GM12878 (cell line): ENCODE data around the gene PCYOX1L. TPM values are rescaled to one million over a fixed set of nuclear protein-coding genes. Genes with fewer than 3 reads are reported as not detected.

ENCODE experiments used
- ATAC-seq: fragments of 200-7000 bp; cut with Tn5 transposase; 3 replicates; pipeline ENCODE4 v1.9.1; 2020; ENCODE audit warnings: mild to moderate bottlenecking, moderate library complexity
- BruUV-seq: library from RNA; stranded (reverse); fragments of 400-500 nt; replicated peaks from 2 replicates; lab custom pipeline; 2021; lab: Mats Ljungman, UMichigan
- CTCF ChIA-PET: fragments of 300-600 bp; sonication (Branson Sonifier 250); formaldehyde crosslinking; extraction: SDS; loops from one replicate; lab custom pipeline; 2021; ENCODE audit warnings: inconsistent platforms; lab: Yijun Ruan, JAX
- POLR2A ChIA-PET: fragments of 350-600 bp; formaldehyde crosslinking; extraction: SDS; loops from one replicate; lab custom pipeline; 2021; ENCODE audit warnings: inconsistent platforms; lab: Charles Lee
- RAD21 ChIA-PET: fragments of 300-600 bp; sonication (Branson Sonifier 250); formaldehyde crosslinking; loops from one replicate; lab custom pipeline; 2023; ENCODE audit warnings: antibody characterized with exemption; ENCODE audit not compliant: unreplicated experiment; lab: Charles Lee
- SMC1A ChIA-PET: fragments of 300-600 bp; sonication (Branson Sonifier 250); formaldehyde crosslinking; loops from one replicate; lab custom pipeline; 2023; ENCODE audit not compliant: unreplicated experiment, uncharacterized antibody; lab: Charles Lee
- DNase-seq: peaks from one replicate; pipeline ENCODE4 v3.0.0-alpha.2; 2011; ENCODE audit warnings: low read depth, low spot score
- FAIRE-seq: peaks from 3 replicates; lab custom pipeline; 2011; peaks lifted over from hg19 to GRCh38; lab: Jason Lieb, UNC
- H2AFZ ChIP-seq: 2 replicates; pipeline ENCODE4 v1.6.0; 2011; ENCODE audit warnings: low read depth, low read length, control low read depth; ENCODE audit not compliant: control insufficient read depth
- H3K27ac ChIP-seq: 2 replicates; pipeline ENCODE4 v1.5.1; 2011; ENCODE audit warnings: control low read depth; ENCODE audit not compliant: control insufficient read depth, insufficient read depth
- H3K27me3 ChIP-seq, 2 experiments: replicated peaks in 1 of 2; 2 replicates each; pipeline versions ENCODE4 v1.6.0 to v1.6.1; 2011; ENCODE audit warnings: low read length in 1 of 2; ENCODE audit not compliant: control insufficient read depth in 2 of 2, insufficient read depth in 2 of 2
- H3K36me3 ChIP-seq, 2 experiments: 2 replicates each; pipeline ENCODE4 v1.5.1; 2011; ENCODE audit warnings: low read length in 1 of 2; ENCODE audit not compliant: control insufficient read depth in 2 of 2, insufficient read depth in 2 of 2
- H3K4me1 ChIP-seq: 2 replicates; pipeline ENCODE4 v1.6.1; 2011; ENCODE audit warnings: mild to moderate bottlenecking, low read length, moderate library complexity, mixed read lengths; ENCODE audit not compliant: control insufficient read depth, insufficient read depth
- H3K4me2 ChIP-seq: 2 replicates; pipeline ENCODE4 v1.6.0; 2011; ENCODE audit warnings: control low read depth; ENCODE audit not compliant: control insufficient read depth, insufficient read depth
- H3K4me3 ChIP-seq: fragments of 200-600 bp; sonication (generic); 2 replicates; pipeline ENCODE4 v1.5.1; 2016
- H3K79me2 ChIP-seq: 2 replicates; pipeline ENCODE4 v1.6.0; 2011; ENCODE audit warnings: low read length; ENCODE audit not compliant: control insufficient read depth, insufficient read depth
- H3K9ac ChIP-seq: 2 replicates; pipeline ENCODE4 v1.8.0; 2011; ENCODE audit warnings: low read length, control low read depth, mixed read lengths; ENCODE audit not compliant: control insufficient read depth, insufficient read depth
- H3K9me3 ChIP-seq: replicated peaks from 3 replicates; pipeline ENCODE4 v1.5.1; 2011; ENCODE audit warnings: mild to moderate bottlenecking, low read length; ENCODE audit not compliant: control insufficient read depth, insufficient read depth
- H4K20me1 ChIP-seq: 2 replicates; pipeline ENCODE4 v1.6.0; 2011; ENCODE audit not compliant: control insufficient read depth, insufficient read depth
- BACH1 ChIP-seq: fragments of 450-650 bp; IDR thresholded peaks from 2 replicates; pipeline ENCODE4 v1.6.1; 2017; ENCODE audit warnings: mild to moderate bottlenecking, borderline replicate concordance
- BHLHE40 ChIP-seq, 2 experiments: fragments of 450-650 bp in 1 of 2; IDR thresholded peaks; 2 replicates each; pipeline ENCODE4 v1.6.1; 2011 to 2017; ENCODE audit warnings: low read depth in 2 of 2, borderline replicate concordance in 1 of 2, improper control_type of control experiment in 1 of 2, low read length in 1 of 2, mild to moderate bottlenecking in 1 of 2
- CBX5 ChIP-seq: sonication (generic); IDR thresholded peaks from 2 replicates; pipeline ENCODE4 v1.6.1; 2016; ENCODE audit warnings: low read depth, moderate library complexity, mild to moderate bottlenecking, inconsistent platforms
- CEBPZ ChIP-seq: fragments of 150-350 bp; IDR thresholded peaks from 2 replicates; pipeline ENCODE4 v1.6.1; 2016; ENCODE audit warnings: low read depth, low read length
- E2F4 ChIP-seq: IDR thresholded peaks from 2 replicates; pipeline ENCODE4 v1.6.1; 2012; ENCODE audit warnings: low read depth, low read length, improper control_type of control experiment
- HDAC6 ChIP-seq: fragments of 200-600 bp; sonication (generic); IDR thresholded peaks from one replicate; pipeline ENCODE4 v1.8.0; 2017; ENCODE audit warnings: antibody characterized with exemption; ENCODE audit not compliant: unreplicated experiment
- POLR2AphosphoS2 ChIP-seq: IDR thresholded peaks from 2 replicates; pipeline ENCODE4 v1.6.1; 2011; ENCODE audit warnings: low read depth, mild to moderate bottlenecking, low read length, improper control_type of control experiment, moderate library complexity
- POU2F2 ChIP-seq: IDR thresholded peaks from 3 replicates; pipeline ENCODE4 v1.6.1; 2011; ENCODE audit warnings: low read depth, mild to moderate bottlenecking, low read length, borderline replicate concordance
- SP1 ChIP-seq: IDR thresholded peaks from one replicate; pipeline ENCODE4 v1.6.1; 2011; ENCODE audit warnings: low read depth, low read length
- SREBF2 ChIP-seq: IDR thresholded peaks from 2 replicates; pipeline ENCODE4 v1.6.1; 2012; ENCODE audit warnings: mild to moderate bottlenecking, low read length
- TBL1XR1 ChIP-seq: IDR thresholded peaks from 2 replicates; pipeline ENCODE4 v1.6.1; 2012; ENCODE audit warnings: low read depth, low read length, improper control_type of control experiment
- TCF3 ChIP-seq: IDR thresholded peaks from 2 replicates; pipeline ENCODE4 v1.6.1; 2012; ENCODE audit warnings: low read depth, mild to moderate bottlenecking, low read length, borderline replicate concordance; ENCODE audit not compliant: insufficient read depth
- ZSCAN29 ChIP-seq: fragments of 450-650 bp; IDR thresholded peaks from 2 replicates; pipeline ENCODE4 v1.6.1; 2017; ENCODE audit warnings: mild to moderate bottlenecking, moderate library complexity
- WGBS: methylation state at CpG from one replicate; pipeline ENCODE4 v1.1.6; 2016; ENCODE audit warnings: low lambda C conversion rate; ENCODE audit not compliant: insufficient replicate concordance, insufficient coverage; ENCODE audit errors: missing lambda C conversion rate; 5-methylcytosine and 5-hydroxymethylcytosine counted together
- in situ Hi-C: fragments of 300-500 bp; cut with MboI; formaldehyde crosslinking; loops from 9 replicates; pipeline ENCODE4 v1.14.3; 2018; ENCODE audit warnings: mixed read lengths
- intact Hi-C: fragments of 100-400 bp; cut with micrococcal nuclease; formaldehyde crosslinking; loops from one replicate; pipeline ENCODE4 v1.14.2; 2022; ENCODE audit not compliant: unreplicated experiment
- polyA plus RNA-seq, 11 experiments: library from polyadenylated mRNA; depleted of rRNA in 4 of 11; unstranded in 6 of 11; stranded (reverse) in 5 of 11; fragments of >200 nt; fragmentation: Nextera tagmentation in 4 of 11; fragmentation: Illumina TruSeq in 1 of 11; extraction: Ambion mirVana in 4 of 11; extraction: Trizol in 1 of 11; gene quantifications; 1 replicate in 1 of 11; 2 replicates in 10 of 11; pipeline versions ENCODE4 v1.2.1 to v1.2.3, GENCODE V29; 2011 to 2016; ENCODE audit warnings: inconsistent platforms in 2 of 11, missing spikeins in 2 of 11, low read depth in 1 of 11
- total RNA-seq, 4 experiments: library from RNA; depleted of rRNA in 3 of 4; stranded (reverse); fragments of >200 nt in 3 of 4; fragmentation: Illumina TruSeq in 1 of 4; extraction: Trizol in 1 of 4; gene quantifications; 2 replicates each; pipeline versions ENCODE4 v1.2.1 to v1.2.3, GENCODE V29; 2013 to 2021
- TF ChIP-seq, protein P1 (sequence below): fragments of 450-650 bp; IDR thresholded peaks from 2 replicates; pipeline ENCODE4 v1.6.1; 2016; ENCODE audit warnings: mild to moderate bottlenecking, moderate library complexity, borderline replicate concordance

Gene PCYOX1L
- total and polyA plus RNA-seq, 10 of the 15 experiments (the other 5 are each of a cell fraction or from before 2014, with no cell fraction given) = 2.9 to 17.0 (median 12.9) TPM

DNA sequence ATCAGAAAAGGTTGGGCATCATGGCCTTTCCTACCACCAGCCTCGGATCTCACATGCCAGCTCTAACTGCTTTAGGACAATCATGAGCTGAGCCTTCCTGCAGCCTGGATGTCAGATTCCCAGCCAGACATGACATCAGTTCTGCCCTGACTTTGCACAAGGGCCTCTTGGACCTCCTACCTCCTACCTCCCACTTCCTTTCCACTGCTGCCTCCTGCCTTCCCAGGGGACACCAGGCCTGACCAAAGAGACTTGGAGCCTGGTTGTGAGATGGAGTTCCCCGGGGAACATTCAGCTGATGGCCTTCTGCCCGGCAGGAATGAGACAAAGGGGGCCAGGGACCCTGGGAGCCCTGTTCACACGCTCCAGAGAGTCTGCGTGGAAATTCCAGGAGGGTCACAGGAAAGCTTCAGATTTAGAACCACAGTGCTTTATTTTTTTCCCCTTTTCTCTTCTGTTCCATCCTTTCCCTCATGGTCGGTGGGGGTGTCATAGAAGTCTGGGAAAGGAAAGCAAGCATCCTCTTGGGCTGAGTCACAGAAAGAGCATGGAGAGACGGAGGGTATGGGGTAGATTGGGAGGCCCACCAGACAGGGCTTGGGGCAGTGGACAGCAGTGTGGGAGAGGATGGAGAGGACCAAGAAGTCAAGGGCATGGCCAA, 56.7 kb downstream of the PCYOX1L start:
- H3K79me2 ChIP-seq = no peaks in the 10 kb centered on the region
- H3K4me2 ChIP-seq = no peak overlapping the region
- H3K27me3 ChIP-seq = no peaks in the 10 kb centered on the region
- H3K36me3 ChIP-seq = no peaks in the 10 kb centered on the region
- H3K9me3 ChIP-seq = no peaks in the 10 kb centered on the region
- no peak for ATAC-seq
- no peak overlapping the region for H3K4me3 ChIP-seq
- H3K27ac ChIP-seq = no peak overlapping the region
- 28% methylated on average over 7 of the region's 7 CpGs for WGBS
- intact Hi-C loops (no loop called here), in situ Hi-C loops (no loop called here)
- H3K9ac ChIP-seq = no peak overlapping the region
- CTCF ChIA-PET = interaction anchor here (1.1 kb wide), 2 partner anchors 19 to 192 kb away, joined by 3 read pairs; no protein-coding TSS in a partner anchor
- no peaks in the 10 kb centered on the region for H3K4me1 ChIP-seq
- H4K20me1 ChIP-seq = no peaks in the 10 kb centered on the region
- no TSS peak for BruUV-seq
- SMC1A ChIA-PET = interaction anchor here (1.2 kb wide), 1 partner anchor 15 kb away, joined by 4 read pairs; no protein-coding TSS in a partner anchor
- H2AFZ ChIP-seq = no peak overlapping the region
- DNase-seq = no peak
- RAD21 ChIA-PET = no interaction called here
- POLR2A ChIA-PET = interaction anchor here (1.7 kb wide), 1 partner anchor 9 kb away, joined by 5 read pairs; no protein-coding TSS in a partner anchor
- FAIRE-seq = no peak
- TF ChIP-seq TBL1XR1 (no peak), ZSCAN29 (no peak), CBX5 (no peak), HDAC6 (no peak), POLR2AphosphoS2 (no peak), SP1 (no peak), BHLHE40 (IDR thresholded peaks at IDR 0.05; ENCODE audit: borderline replicate concordance in 1 of 2, low read depth in 2 of 2, low read length in 1 of 2) (no peak), SREBF2 (no peak), E2F4 (no peak), TCF3 (no peak), CEBPZ (no peak), POU2F2 (no peak), BACH1 (no peak)
- TF ChIP-seq, protein P1, sequence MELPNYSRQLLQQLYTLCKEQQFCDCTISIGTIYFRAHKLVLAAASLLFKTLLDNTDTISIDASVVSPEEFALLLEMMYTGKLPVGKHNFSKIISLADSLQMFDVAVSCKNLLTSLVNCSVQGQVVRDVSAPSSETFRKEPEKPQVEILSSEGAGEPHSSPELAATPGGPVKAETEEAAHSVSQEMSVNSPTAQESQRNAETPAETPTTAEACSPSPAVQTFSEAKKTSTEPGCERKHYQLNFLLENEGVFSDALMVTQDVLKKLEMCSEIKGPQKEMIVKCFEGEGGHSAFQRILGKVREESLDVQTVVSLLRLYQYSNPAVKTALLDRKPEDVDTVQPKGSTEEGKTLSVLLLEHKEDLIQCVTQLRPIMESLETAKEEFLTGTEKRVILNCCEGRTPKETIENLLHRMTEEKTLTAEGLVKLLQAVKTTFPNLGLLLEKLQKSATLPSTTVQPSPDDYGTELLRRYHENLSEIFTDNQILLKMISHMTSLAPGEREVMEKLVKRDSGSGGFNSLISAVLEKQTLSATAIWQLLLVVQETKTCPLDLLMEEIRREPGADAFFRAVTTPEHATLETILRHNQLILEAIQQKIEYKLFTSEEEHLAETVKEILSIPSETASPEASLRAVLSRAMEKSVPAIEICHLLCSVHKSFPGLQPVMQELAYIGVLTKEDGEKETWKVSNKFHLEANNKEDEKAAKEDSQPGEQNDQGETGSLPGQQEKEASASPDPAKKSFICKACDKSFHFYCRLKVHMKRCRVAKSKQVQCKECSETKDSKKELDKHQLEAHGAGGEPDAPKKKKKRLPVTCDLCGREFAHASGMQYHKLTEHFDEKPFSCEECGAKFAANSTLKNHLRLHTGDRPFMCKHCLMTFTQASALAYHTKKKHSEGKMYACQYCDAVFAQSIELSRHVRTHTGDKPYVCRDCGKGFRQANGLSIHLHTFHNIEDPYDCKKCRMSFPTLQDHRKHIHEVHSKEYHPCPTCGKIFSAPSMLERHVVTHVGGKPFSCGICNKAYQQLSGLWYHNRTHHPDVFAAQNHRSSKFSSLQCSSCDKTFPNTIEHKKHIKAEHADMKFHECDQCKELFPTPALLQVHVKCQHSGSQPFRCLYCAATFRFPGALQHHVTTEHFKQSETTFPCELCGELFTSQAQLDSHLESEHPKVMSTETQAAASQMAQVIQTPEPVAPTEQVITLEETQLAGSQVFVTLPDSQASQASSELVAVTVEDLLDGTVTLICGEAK = no peak
